Measurements from ENCODE around the gene OSTN.
"Not testable (repeated sequence)": the region's sequence is repeated elsewhere in the genome, so short reads cannot be mapped to it uniquely, and the experiment has no call there.

Gene OSTN

GRCh38 chr3:191198932-191199331 lies at the start of gene OSTN:
TSS of gene OSTN (plus strand) at chr3:191199241. CDS start at chr3:191212533, 13,292 bp downstream.
- in situ Hi-C loops (cut with MboI; ENCODE audit: low sequenced_read_pairs): no loop called here

DNA sequence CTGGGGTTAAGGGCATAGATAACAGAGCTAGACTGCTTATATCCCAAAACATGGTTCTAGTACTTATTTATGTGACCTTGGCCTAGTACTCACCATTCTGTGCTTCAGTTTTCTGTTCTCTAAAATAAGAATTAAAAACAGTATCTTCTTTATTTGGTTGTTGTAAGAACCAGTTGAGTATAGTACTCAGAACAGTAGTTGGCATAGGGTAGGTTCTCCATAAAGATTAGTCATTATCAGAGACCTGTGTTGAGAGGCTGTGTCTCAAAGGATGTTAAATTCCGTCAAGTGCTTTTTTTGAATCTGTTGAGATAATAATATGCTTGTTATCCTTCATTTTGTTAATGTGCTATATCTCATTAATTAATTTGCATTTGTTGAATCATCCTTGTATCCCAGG lies 47.4 kb upstream of the OSTN start:
- in situ Hi-C loops (cut with MboI; ENCODE audit: low sequenced_read_pairs): no loop called here

DNA sequence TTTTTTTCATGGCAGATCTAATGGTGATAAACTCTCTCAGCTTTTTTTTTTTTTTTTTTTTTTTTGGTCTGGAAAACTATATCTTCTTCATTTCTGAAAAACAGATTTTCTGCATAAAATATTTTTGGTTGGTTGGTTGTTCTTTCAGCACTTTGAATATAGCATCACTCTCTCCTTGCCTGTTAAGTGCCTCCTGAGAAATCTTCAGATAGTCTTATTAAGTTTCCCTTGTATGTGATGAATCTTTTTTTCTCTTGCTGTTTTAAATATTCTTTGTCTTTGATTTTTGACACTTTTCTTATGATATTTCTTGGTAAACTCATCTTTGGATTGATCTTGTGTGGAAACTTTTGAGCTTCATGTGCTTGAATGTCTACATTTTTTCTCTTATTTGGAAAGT lies 44.2 kb upstream of the OSTN start:
- in situ Hi-C loops (cut with MboI; ENCODE audit: low sequenced_read_pairs): no loop called here

GRCh38 chr3:191158247-191158646 lies 40.8 kb upstream of the OSTN start:
- in situ Hi-C loops (cut with MboI; ENCODE audit: low sequenced_read_pairs): no loop called here

GRCh38 chr3:191158815-191159214 lies 40.2 kb upstream of the OSTN start:
- in situ Hi-C loops (cut with MboI; ENCODE audit: low sequenced_read_pairs): no loop called here

DNA sequence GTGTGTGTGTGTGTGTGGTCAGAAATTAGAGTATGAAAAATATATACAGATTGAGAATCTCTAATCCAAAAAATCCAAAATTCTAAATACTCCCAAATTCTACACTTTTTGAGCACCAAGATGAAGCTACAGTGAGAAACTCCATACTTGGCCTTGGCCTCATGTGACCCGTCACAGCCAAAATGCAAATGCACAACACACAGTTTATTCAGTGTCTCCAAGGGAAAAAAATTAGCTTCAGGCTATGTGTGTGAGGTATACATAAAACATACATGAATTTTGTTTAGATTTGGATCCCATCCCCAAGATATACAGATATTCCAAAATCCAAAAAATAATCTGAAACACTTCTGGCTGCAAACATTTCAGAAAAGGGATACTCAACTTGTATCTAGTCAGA lies 33.2 kb upstream of the OSTN start:
- in situ Hi-C loops (cut with MboI; ENCODE audit: low sequenced_read_pairs): no loop called here

DNA sequence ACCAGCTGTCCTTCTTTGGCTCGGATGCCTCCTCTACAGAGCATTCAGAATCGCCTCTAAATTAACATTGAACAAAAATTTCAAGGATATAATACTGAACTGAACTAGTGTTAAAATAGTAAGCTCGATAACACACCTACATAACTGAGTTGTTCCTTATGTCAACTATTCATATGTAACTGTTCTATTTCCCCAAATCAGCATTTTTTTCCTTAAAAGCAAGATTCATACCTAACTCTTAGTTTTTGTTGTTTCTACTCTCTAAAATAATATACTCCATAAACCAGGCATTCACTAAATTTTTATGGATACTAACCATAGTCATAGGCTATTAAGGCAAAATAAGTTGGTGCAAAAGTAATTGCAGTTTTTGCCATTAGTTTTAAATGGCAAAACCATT lies 32.7 kb upstream of the OSTN start:
- in situ Hi-C loops (cut with MboI; ENCODE audit: low sequenced_read_pairs): no loop called here

DNA sequence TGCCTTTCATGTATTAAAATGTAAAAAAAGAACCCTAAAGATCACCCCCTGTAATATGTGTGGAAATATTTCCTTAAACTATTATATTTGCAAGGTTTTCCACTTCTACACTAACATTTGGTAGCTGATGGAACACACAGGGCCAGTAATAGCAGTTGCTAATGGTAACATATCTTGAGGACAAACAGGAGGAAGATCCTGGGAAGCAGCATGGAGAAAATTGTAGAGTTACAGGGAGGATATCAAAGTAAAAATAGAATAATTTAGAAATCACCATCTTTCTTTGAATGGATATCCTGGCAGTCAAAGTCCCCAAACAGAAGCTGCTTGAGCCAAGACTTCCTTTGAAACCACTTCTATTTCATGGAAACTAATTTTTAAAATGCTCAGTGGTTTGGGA lies 29.5 kb upstream of the OSTN start:
- in situ Hi-C loops (cut with MboI; ENCODE audit: low sequenced_read_pairs): no loop called here

DNA sequence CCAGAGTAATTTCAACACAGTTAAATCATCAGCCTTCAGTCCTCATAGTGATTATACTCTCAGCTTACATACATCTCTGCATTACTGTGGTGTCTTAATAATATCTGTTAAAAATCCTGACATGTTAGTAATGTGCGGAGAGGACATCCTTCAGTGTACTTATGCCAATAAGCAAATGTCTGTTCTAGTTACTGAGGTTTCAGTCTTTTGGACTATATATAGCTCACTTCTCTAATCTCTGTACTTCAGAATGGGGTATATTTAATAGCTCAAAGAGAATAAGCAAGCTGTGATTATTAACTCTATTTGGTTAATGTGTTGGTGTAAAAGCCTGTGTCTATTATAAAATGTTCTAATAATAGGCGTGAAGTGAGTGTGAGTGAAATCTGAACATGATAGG lies 28.9 kb upstream of the OSTN start:
- in situ Hi-C loops (cut with MboI; ENCODE audit: low sequenced_read_pairs): no loop called here

- in situ Hi-C loops (cut with MboI; ENCODE audit: low sequenced_read_pairs): no loop called here
Measured at GRCh38 chr3:191175102-191175501, 23.9 kb upstream of the OSTN start.

GRCh38 chr3:191176038-191176785 lies 22.8 kb upstream of the OSTN start:
- in situ Hi-C loops (cut with MboI; ENCODE audit: low sequenced_read_pairs): no loop called here

GRCh38 chr3:191185382-191185781 lies 13.7 kb upstream of the OSTN start:
- in situ Hi-C loops (cut with MboI; ENCODE audit: low sequenced_read_pairs): not testable (repeated sequence)

DNA sequence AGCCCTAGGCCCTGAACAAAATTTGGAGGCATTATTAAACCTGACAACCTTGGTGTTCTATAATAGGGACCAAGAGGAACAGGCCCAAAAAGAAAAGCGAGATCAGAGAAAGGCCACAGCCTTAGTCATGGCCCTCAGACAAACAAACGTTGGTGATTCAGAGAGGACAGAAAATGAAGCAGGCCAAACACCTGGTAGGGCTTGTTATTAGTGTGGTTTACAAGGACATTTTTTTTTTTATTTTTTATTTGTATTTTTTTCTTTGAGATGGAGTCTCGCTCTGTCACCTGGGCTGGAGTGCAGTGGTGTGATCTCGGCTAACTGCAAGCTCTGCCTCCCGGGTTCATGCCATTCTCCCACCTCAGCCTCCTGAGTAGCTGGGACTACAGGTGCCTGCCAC lies 10.8 kb upstream of the OSTN start:
- in situ Hi-C loops (cut with MboI; ENCODE audit: low sequenced_read_pairs): not testable (repeated sequence)

GRCh38 chr3:191192270-191192669 lies 6.8 kb upstream of the OSTN start:
- in situ Hi-C loops (cut with MboI; ENCODE audit: low sequenced_read_pairs): not testable (repeated sequence)

DNA sequence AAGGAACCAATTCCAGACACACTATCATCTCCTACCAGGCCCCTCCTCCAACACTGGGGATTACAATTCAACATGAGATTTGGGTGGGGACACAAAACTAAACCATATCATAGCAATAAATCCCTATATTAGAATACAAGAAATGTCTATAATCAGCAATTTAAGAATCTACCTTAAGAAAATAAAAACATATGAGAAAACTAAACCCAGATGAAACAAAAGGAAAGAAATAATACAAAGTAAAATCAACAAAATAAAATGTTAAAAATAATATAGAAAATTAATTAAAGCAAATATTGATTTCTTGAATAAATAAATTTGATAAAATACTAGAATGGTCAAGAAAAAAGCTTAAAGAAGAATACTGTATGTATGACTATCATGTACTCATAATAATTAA lies 6.1 kb upstream of the OSTN start:
- in situ Hi-C loops (cut with MboI; ENCODE audit: low sequenced_read_pairs): no loop called here

DNA sequence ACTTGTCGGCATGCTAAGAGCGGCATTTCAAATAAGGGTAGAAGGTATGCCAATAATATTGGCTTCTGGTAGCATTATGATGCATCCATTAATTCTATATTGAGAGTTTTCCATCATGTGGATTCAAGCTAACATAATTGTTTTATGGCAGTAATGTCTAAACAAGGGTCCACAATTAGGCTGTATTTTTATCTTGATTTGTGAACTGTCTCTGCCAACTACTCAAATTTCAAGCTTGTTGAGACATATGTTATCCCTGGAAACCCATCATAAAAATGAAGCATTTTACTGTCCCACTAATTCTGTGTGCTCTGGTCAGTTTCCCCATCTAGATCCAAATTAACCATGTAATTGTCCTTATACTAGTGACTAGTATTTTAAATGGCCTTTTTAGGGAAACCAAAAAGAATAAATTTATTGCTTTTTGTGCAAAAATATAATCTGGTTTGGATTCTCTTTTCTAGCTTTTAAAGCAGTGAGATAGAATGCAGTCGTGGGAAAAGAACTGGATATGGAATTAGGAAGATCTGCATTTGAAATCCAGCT lies 1.2 kb upstream of the OSTN start:
- in situ Hi-C loops (cut with MboI; ENCODE audit: low sequenced_read_pairs): no loop called here

DNA sequence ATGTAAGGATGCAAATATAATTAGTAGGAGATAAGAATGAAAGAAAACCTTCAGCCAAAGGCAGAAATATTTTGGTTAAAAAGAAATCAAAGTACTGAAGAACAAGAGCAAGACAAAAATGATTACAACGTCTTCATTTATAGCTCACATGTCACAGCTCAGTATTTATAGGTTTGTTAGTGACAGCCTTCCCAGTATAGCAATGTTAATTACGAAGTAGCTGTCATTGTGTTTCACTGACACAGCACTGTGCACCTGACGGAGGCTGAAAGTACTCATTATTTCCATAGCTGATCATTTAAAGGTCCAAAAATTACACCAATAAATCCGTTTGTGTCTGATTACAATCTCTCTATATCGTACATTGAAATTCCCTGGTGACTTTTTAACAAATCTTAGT lies 561 bp upstream of the OSTN start:
- in situ Hi-C loops (cut with MboI; ENCODE audit: low sequenced_read_pairs): no loop called here

DNA sequence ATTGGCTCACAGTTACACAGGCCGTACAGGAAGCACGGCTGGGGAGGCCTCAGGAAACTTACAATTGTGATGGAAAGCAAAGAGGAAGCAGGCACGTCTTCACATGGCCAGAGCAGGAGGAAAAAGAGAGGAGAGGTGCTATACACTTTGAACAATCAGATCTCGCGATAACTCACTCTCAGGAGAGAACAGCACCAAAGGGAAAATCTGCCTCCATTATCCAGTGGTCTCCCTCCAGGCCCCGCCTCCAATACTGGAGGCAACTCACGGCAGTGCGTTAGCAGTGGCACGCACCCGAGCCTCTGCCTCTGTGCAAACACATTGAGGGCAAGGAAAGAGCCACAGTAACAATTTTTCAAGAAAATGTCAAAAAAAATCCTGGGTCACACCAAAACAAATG lies 11.0 kb downstream of the OSTN start:
- in situ Hi-C loops (cut with MboI; ENCODE audit: low sequenced_read_pairs): no loop called here

DNA sequence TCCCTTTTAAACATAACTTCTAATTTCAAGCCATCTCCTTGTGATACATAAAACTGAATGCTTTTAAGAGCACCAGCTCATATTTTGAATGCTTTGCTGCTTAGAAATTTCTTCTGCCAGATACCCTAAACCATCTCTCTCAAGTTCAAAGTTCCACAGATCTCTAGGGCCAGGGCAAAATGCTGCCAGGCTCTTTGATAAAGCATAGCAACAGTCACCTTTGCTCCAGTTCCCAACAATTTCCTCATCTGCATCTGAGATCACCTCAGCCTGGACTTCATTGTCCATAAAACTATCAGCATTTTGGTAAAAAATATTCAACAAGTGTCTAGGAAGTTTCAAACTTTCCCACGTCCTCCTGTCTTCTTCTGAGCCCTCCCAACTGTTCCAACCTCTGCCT lies 17.5 kb downstream of the OSTN start:
- in situ Hi-C loops (cut with MboI; ENCODE audit: low sequenced_read_pairs): no loop called here

- in situ Hi-C loops (cut with MboI; ENCODE audit: low sequenced_read_pairs): no loop called here
Measured at GRCh38 chr3:191217301-191217700, 18.3 kb downstream of the OSTN start.

GRCh38 chr3:191220908-191221307 lies 21.9 kb downstream of the OSTN start:
- in situ Hi-C loops (cut with MboI; ENCODE audit: low sequenced_read_pairs): no loop called here

DNA sequence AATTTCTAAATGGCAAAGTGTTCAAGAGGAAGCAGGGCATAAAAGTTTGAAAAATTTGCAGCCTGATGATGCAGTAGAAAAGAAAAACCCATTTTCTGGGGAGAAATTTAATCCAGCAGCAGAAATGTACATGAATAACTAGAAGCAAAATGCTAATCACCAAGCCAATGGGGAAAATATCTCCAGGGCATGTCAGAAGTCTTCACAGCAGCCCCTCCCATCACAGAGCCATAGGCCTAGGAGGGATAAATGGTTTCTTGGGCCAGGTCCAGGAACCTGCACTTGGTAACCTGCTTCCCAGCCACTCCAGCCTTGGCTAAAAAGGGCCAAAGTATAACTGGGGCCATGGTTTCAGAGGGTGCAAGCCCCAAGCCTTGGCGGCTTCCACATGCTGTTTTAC lies 22.6 kb downstream of the OSTN start:
- in situ Hi-C loops (cut with MboI; ENCODE audit: low sequenced_read_pairs): no loop called here

- in situ Hi-C loops (cut with MboI; ENCODE audit: low sequenced_read_pairs): no loop called here
Measured at GRCh38 chr3:191227541-191227940, 28.5 kb downstream of the OSTN start.
